LNCaP clone FGC (cell line): Measurements from ENCODE around the gene CDKL5.

ENCODE experiments used
- DNase-seq: peaks from one replicate; pipeline ENCODE4 v3.0.0-alpha.2; 2011; ENCODE audit warnings: low read depth
- H3K4me3 ChIP-seq: 2 replicates; pipeline ENCODE4 v1.5.1; 2011; ENCODE audit warnings: mild to moderate bottlenecking, low read depth, low read length, control low read depth
- CTCF ChIP-seq: IDR thresholded peaks from 2 replicates; pipeline ENCODE4 v1.5.1; 2012; ENCODE audit warnings: mild to moderate bottlenecking; ENCODE audit not compliant: control insufficient read depth, insufficient read depth; ENCODE audit errors: extremely low read depth

Gene CDKL5

GRCh38 chrX:18537524-18537923, 112.1 kb downstream of the CDKL5 start:
- DNase-seq = no peak
- no peak overlapping the region for H3K4me3 ChIP-seq
- TF ChIP-seq CTCF = no peak

- H3K4me3 ChIP-seq = no peak overlapping the region
- no peak for DNase-seq
- TF ChIP-seq CTCF = no peak
These were observed 116.7 kb downstream of the CDKL5 start for GRCh38 chrX:18542131-18542530.

GRCh38 chrX:18542905-18543304, 117.5 kb downstream of the CDKL5 start:
- no peak for TF ChIP-seq CTCF
- no peak for DNase-seq
- H3K4me3 ChIP-seq = no peak overlapping the region

GRCh38 chrX:18543738-18544137, 118.3 kb downstream of the CDKL5 start:
- no peak for TF ChIP-seq CTCF
- no peak overlapping the region for H3K4me3 ChIP-seq
- no peak for DNase-seq

- no peak for DNase-seq
- H3K4me3 ChIP-seq = no peak overlapping the region
- TF ChIP-seq CTCF = no peak
These were observed 120.4 kb downstream of the CDKL5 start for GRCh38 chrX:18545771-18546170.

- H3K4me3 ChIP-seq = no peak overlapping the region
- no peak for DNase-seq
- TF ChIP-seq CTCF = no peak
These were observed 123.6 kb downstream of the CDKL5 start for GRCh38 chrX:18548996-18549395.

- no peak overlapping the region for H3K4me3 ChIP-seq
- no peak for DNase-seq
- TF ChIP-seq CTCF = no peak
These were observed 124.2 kb downstream of the CDKL5 start for GRCh38 chrX:18549643-18550042.
